HG03354 (cell line): Measurements from ENCODE around the gene MED25.
"Not testable (repeated sequence)": the region's sequence is repeated elsewhere in the genome, so short reads cannot be mapped to it uniquely, and the experiment has no call there.

ENCODE experiments used
- ATAC-seq: cut with Tn5 transposase; IDR thresholded peaks from one replicate; pipeline ENCODE4 v1.9.1; 2021; ENCODE audit warnings: mild to moderate bottlenecking; ENCODE audit not compliant: unreplicated experiment, poor library complexity, severe bottlenecking

MED25 gene

GRCh38 chr19:49812997-49813861 lies 4.9 kb upstream of the MED25 start, which contains the start of gene FUZ:
Gene FUZ (minus strand): TSS chr19:49813292. CDS start chr19:49813106, 186 bp downstream.
- ATAC-seq, result peak; percentile 45

- no peak for ATAC-seq
These were observed 4.1 kb upstream of the MED25 start for GRCh38 chr19:49814010-49814409.

GRCh38 chr19:49816590-49816989 lies 1.5 kb upstream of the MED25 start:
- ATAC-seq, result no peak

DNA sequence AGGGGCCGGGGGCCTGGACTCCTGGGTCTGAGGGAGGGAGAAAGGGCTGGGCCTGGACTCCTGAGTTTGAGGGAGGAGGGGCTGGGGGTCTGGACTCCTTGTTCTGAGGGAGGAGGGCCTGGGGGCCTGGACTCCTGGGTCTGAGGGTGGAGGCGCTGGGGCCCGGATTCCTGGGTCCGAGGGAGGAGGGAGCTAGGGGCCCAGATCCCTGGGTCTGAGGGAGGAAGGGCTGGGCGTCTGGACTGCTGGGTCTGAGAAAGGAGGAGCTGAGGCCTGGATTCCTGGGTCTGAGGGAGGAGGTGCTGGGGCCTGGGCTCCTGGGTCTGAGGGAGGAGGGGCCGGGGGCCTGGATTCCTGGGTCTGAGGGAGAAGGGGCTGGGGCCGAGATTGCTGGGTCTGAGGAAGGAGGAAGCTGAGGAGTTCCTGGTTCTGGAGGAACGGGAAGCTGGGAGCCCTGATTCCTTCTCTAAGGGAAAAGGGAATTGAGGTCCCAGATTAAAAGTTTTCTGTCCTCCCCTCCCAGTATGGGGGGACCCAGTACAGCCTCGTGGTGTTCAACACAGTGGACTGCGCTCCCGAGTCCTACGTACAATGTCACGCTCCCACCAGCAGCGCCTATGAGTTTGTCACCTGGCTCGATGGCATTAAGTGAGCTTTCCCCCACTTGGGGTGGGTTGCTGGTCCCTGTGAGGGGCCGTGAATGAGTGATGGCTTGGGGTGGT lies 721 bp downstream of the MED25 start:
- ATAC-seq, result no peak

- not testable (repeated sequence) for ATAC-seq
These were observed 1.5 kb downstream of the MED25 start for GRCh38 chr19:49819452-49820115.

- ATAC-seq, result no peak
These were observed 2.0 kb downstream of the MED25 start for GRCh38 chr19:49820125-49820524.

- ATAC-seq, result no peak
These were observed 5.4 kb downstream of the MED25 start for GRCh38 chr19:49823472-49823871.

DNA sequence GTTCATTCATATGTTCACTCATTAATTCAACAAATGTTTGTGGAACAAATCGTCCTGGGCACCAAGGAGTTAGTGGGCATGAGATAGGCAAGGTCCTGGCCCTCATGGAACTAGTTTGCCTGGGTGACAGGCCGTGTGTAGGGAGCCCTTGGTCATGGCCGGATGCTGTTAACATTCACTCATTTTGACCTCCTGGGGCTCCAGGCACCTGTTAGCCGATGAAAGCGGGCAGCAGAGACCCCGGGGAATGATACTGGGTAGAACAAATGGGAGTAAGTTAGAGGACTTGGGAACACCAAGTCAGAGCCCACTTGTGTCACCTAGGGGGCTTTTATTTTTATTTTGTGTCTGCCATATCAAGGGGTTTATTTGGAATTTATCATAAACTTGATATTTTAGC lies 6.6 kb downstream of the MED25 start:
- no peak for ATAC-seq

GRCh38 chr19:49827034-49827433 lies 8.9 kb downstream of the MED25 start:
- ATAC-seq, result no peak

- no peak for ATAC-seq
These were observed 11.1 kb downstream of the MED25 start for GRCh38 chr19:49829200-49829599.

GRCh38 chr19:49829721-49830120 lies 11.6 kb downstream of the MED25 start:
- no peak for ATAC-seq

DNA sequence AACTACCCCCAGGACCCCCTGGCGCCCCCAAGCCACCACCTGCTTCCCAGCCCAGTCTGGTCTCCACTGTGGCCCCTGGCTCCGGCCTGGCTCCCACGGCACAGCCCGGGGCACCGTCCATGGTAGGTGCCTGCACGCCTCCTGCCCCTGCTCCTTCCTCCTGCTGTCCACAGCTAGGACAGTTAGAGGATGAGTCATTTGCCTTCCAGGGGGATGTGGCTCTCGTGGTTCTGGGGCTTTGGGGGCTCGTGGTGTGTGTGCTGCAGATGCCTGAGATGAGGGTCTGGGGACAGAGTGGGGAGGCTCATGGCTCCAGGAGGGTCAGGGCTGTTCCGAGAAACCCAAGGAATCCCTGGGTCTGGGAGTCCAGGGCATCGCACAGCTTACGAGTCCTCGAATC lies 12.7 kb downstream of the MED25 start:
- no peak for ATAC-seq

DNA sequence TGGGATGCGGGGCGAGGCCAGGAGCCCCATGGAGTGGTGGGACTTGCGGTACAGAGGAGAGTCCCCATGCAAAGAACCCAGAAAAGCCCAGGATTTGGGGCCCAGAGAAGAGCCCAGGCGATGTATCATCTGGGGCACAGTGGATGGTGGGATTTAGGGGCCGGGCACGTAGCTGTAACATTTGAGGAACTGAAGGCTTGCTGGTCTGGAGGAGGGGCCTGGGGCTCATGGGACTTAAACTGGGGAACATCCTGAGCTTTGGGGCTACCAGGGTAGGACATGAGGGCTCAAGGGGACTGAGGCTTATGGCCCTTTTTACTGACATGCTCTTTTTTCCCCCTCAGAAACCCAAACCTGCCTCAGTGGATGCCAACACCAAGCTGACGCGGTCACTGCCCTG lies 13.5 kb downstream of the MED25 start:
- no peak for ATAC-seq

- no peak for ATAC-seq
These were observed 14.5 kb downstream of the MED25 start for GRCh38 chr19:49832556-49832955.

DNA sequence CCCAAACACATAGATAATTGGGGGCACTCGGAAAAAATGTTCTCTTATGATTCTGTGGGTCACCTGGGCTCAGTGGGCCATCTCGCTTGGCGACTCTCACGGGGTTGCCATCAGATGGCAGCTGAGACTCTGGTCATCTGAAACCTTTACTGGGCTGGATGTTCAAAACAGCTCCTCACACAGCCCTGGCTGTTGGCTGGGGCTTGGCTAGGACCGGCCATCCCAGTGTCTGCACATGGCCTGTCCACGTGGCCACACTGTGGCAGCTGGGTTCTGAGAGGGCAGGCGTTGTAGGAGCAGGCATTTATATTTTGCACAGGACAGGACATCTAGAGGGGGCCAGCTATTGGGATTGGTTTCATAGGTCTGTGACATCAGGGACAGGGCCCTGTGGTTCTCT lies 15.5 kb downstream of the MED25 start:
- no peak for ATAC-seq

DNA sequence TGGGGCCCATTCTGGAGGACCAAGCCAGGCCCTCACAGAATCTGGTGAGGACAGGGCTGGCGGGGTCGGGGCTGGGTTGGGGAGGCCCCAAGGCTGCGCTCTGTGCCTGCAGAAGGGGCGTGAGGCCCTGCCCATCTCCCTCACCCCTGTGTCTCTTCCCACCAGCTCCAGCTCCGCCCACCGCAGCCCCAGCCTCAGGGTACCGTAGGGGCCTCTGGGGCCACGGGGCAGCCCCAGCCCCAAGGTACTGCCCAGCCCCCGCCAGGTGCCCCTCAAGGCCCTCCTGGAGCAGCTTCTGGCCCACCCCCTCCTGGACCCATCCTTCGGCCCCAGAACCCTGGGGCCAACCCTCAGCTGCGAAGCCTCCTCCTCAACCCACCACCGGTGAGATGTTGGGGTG lies 17.5 kb downstream of the MED25 start:
- no peak for ATAC-seq

- no peak for ATAC-seq
These were observed 18.3 kb downstream of the MED25 start for GRCh38 chr19:49836176-49837008.

GRCh38 chr19:49837009-49837310 lies 18.9 kb downstream of the MED25 start:
- no peak for ATAC-seq

DNA sequence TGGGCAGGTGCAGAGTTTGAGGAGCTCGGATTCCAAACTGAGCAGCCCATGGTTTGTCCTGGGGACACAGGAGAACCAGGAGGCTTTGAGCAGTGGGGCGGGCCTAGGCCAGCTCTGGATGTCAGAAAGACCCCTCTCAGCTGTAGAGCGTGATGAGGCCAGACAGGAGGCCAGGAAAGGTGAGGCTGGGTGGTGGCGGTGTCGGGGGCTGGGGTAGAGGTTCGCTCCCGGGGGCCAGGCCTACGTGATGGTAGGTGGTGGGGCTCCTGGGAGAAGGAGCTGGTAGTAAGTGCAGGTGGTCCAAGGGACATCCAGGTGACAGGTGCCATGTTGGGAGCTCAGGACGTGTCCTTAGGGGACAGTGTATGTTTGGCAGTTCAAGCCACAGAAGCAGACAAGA lies 19.3 kb downstream of the MED25 start:
- ATAC-seq, result no peak
